HG03439 (cell line): Measurements from ENCODE around the gene LMAN1L.

ENCODE experiments used
- ATAC-seq: cut with Tn5 transposase; IDR thresholded peaks from one replicate; pipeline ENCODE4 v1.9.1; 2021; ENCODE audit warnings: mild to moderate bottlenecking, moderate library complexity; ENCODE audit not compliant: unreplicated experiment

The LMAN1L gene

GRCh38 chr15:74812533-74812932 lies at the start of gene LMAN1L:
Gene LMAN1L (plus strand): TSS chr15:74812835. CDS start chr15:74812855, 20 bp downstream.
- ATAC-seq: no peak

- no peak for ATAC-seq
Measured at GRCh38 chr15:74763416-74763815, 49.2 kb upstream of the LMAN1L start.

- no peak for ATAC-seq
Measured at GRCh38 chr15:74767167-74768098, 45.2 kb upstream of the LMAN1L start.

- ATAC-seq: no peak
Measured at GRCh38 chr15:74768099-74768770, 44.4 kb upstream of the LMAN1L start.

GRCh38 chr15:74768771-74769342 lies 43.8 kb upstream of the LMAN1L start:
- no peak for ATAC-seq

GRCh38 chr15:74769463-74770025 lies 43.1 kb upstream of the LMAN1L start:
- no peak for ATAC-seq

- no peak for ATAC-seq
Measured at GRCh38 chr15:74770211-74770903, 42.3 kb upstream of the LMAN1L start.

GRCh38 chr15:74773329-74773728 lies 39.3 kb upstream of the LMAN1L start:
- no peak for ATAC-seq

GRCh38 chr15:74773731-74774252 lies 38.8 kb upstream of the LMAN1L start:
- no peak for ATAC-seq

- ATAC-seq: no peak
Measured at GRCh38 chr15:74775132-74775562, 37.5 kb upstream of the LMAN1L start.

GRCh38 chr15:74775894-74776293 lies 36.7 kb upstream of the LMAN1L start:
- ATAC-seq: no peak

- ATAC-seq: no peak
Measured at GRCh38 chr15:74776821-74777768, 35.5 kb upstream of the LMAN1L start.

GRCh38 chr15:74777769-74778598 lies 34.7 kb upstream of the LMAN1L start:
- no peak for ATAC-seq

- ATAC-seq: no peak
Measured at GRCh38 chr15:74778599-74778970, 34.0 kb upstream of the LMAN1L start.

- ATAC-seq: no peak
Measured at GRCh38 chr15:74779162-74779648, 33.4 kb upstream of the LMAN1L start.

- no peak for ATAC-seq
Measured at GRCh38 chr15:74780523-74781430, 31.9 kb upstream of the LMAN1L start.
